ENCODE results near the gene DENND2D.
A peak's percentile ranks its signal among the peaks of the same experiment; 100 is the strongest.

DENND2D gene

DNA sequence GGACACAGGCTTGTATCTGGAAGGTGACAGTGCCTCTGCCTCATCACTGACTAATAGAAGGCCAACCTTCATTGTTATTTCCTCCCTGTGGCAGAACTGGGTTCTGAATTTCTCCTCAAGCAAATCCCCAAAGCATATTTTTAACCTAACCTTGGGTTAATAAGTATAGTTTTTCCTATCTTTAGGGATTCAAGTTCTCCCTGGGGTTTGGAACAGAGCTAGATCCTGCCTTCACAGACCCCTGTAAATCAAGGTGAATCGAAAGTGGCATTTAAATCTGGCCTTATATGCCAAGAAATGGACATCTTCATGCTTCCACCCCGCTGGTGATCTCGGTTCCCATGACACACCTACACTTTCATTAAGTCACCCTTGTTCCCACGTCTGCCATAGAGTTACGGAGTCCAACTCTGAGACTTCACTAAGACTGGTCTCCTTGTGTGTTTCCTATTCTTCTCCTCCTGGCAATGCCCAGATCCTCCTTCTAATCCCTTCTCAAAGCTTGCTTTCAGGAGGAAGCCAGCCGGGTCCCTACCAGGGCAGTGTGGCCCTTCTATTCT, 22.8 kb upstream of the DENND2D start:
- DNase-seq = no peak
- H3K9me3 ChIP-seq (ENCODE audit: severe bottlenecking) = no peaks in the 10 kb centered on the region
- H3K27ac ChIP-seq = no peak overlapping the region
- no peak overlapping the region for H3K4me3 ChIP-seq (ENCODE audit: low read depth, low read length)
- H3K27me3 ChIP-seq (ENCODE audit: insufficient read depth, low read depth, severe bottlenecking) = no peaks in the 10 kb centered on the region
- H3K36me3 ChIP-seq = no peaks in the 10 kb centered on the region
- TF ChIP-seq, protein P1, sequence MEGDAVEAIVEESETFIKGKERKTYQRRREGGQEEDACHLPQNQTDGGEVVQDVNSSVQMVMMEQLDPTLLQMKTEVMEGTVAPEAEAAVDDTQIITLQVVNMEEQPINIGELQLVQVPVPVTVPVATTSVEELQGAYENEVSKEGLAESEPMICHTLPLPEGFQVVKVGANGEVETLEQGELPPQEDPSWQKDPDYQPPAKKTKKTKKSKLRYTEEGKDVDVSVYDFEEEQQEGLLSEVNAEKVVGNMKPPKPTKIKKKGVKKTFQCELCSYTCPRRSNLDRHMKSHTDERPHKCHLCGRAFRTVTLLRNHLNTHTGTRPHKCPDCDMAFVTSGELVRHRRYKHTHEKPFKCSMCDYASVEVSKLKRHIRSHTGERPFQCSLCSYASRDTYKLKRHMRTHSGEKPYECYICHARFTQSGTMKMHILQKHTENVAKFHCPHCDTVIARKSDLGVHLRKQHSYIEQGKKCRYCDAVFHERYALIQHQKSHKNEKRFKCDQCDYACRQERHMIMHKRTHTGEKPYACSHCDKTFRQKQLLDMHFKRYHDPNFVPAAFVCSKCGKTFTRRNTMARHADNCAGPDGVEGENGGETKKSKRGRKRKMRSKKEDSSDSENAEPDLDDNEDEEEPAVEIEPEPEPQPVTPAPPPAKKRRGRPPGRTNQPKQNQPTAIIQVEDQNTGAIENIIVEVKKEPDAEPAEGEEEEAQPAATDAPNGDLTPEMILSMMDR (IDR thresholded peaks at IDR 0.05; ENCODE audit: low read depth, low read length) = no peak

GRCh38 chr1:111222308-111223125, 22.1 kb upstream of the DENND2D start:
- H3K27ac ChIP-seq = no peak overlapping the region
- TF ChIP-seq, protein P1 (IDR thresholded peaks at IDR 0.05; ENCODE audit: low read depth, low read length) = peak; percentile 93
- no peaks in the 10 kb centered on the region for H3K27me3 ChIP-seq (ENCODE audit: insufficient read depth, low read depth, severe bottlenecking)
- no peak overlapping the region for H3K4me3 ChIP-seq (ENCODE audit: low read depth, low read length)
- no peaks in the 10 kb centered on the region for H3K9me3 ChIP-seq (ENCODE audit: severe bottlenecking)
- peak; percentile 84 for DNase-seq
- H3K36me3 ChIP-seq = no peaks in the 10 kb centered on the region

DNA sequence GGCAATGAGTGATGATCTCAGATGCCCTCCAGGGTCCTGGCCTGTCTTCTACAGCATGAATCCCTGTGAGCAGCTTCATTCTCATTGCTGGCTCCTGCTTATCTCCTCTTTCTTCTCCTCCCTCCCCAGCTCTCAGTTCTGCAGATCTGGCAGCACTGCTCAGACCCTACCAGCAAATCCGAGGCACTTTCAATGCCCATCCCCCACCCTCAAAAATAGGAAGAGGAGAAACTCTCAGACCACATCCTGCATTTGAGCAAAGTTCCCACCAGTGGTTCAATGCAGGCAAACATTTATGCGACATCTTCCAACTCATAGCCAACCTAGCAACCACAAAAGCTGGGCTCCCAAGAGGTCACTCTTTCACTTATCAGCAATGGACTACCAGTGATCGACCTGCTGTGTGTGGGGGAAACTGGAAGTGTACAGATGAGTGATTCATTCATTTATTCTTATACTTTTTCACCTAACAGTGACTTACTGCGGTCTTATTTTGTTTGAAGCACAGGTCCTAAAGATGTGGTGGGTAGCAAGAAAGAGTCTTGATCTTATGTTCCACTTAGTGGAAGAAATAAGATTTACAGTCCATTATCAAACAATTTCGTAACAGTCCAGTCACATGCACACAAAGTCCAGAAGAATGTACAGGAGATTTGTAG, 21.3 kb upstream of the DENND2D start:
- TF ChIP-seq, protein P1 (IDR thresholded peaks at IDR 0.05; ENCODE audit: low read depth, low read length) = no peak
- Histone ChIP-seq H3K27ac (no peak overlapping the region), H3K4me3 (ENCODE audit: low read depth, low read length) (no peak overlapping the region), H3K9me3 (ENCODE audit: severe bottlenecking) (no peaks in the 10 kb centered on the region), H3K36me3 (no peaks in the 10 kb centered on the region), H3K27me3 (ENCODE audit: insufficient read depth, low read depth, severe bottlenecking) (no peaks in the 10 kb centered on the region)
- peak; percentile 75 for DNase-seq

DNA sequence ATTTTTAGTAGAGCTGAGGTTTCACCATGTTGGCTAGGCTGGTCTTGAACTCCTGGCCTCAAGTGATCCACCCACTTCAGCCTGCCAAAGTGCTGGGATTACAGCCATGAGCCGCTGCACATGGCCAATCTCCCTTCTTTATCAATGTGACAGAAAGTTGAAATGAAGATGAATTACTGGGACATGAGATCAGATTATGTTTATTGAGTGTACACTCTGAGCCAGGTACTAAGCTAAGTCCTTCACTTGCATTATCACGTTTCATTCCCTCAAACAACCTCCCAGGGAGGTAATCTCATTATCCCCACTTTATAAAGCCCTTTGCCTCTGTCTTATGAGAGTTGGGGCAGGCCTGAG, 20.8 kb upstream of the DENND2D start:
- Histone ChIP-seq H3K4me3 (ENCODE audit: low read depth, low read length) (no peak overlapping the region), H3K27ac (no peak overlapping the region), H3K36me3 (no peaks in the 10 kb centered on the region), H3K27me3 (ENCODE audit: insufficient read depth, low read depth, severe bottlenecking) (no peaks in the 10 kb centered on the region), H3K9me3 (ENCODE audit: severe bottlenecking) (no peaks in the 10 kb centered on the region)
- TF ChIP-seq, protein P1 (IDR thresholded peaks at IDR 0.05; ENCODE audit: low read depth, low read length) = no peak
- peak; percentile 68 for DNase-seq

- no peaks in the 10 kb centered on the region for H3K9me3 ChIP-seq (ENCODE audit: severe bottlenecking)
- TF ChIP-seq, protein P1 (IDR thresholded peaks at IDR 0.05; ENCODE audit: low read depth, low read length) = no peak
- no peak overlapping the region for H3K4me3 ChIP-seq (ENCODE audit: low read depth, low read length)
- no peak overlapping the region for H3K27ac ChIP-seq
- no peak for DNase-seq
- H3K36me3 ChIP-seq = no peaks in the 10 kb centered on the region
- H3K27me3 ChIP-seq (ENCODE audit: insufficient read depth, low read depth, severe bottlenecking) = no peaks in the 10 kb centered on the region
Measured at GRCh38 chr1:111220302-111220890, 19.9 kb upstream of the DENND2D start.
